Trophoblast cell (in vitro differentiated cells and primary cell): Measurements from ENCODE around the gene LDLRAD4.

Source experiments
- DNase-seq, 2 donors: peaks; one replicate each; pipeline ENCODE4 v3.0.0-alpha.2; 2016
- H2AFZ ChIP-seq: 2 replicates; pipeline ENCODE4 v1.6.1; 2013; ENCODE audit warnings: low read length, moderate library complexity, mild to moderate bottlenecking; ENCODE audit not compliant: insufficient read depth, poor library complexity
- H2AK5ac ChIP-seq: 2 replicates; pipeline ENCODE4 v1.6.1; 2013; ENCODE audit warnings: mild to moderate bottlenecking, low read length
- H2BK120ac ChIP-seq: 2 replicates; pipeline ENCODE4 v1.6.1; 2013; ENCODE audit warnings: low read length, mild to moderate bottlenecking, moderate library complexity; ENCODE audit not compliant: insufficient read depth, poor library complexity
- H2BK12ac ChIP-seq: 2 replicates; pipeline ENCODE4 v1.6.1; 2013; ENCODE audit warnings: mild to moderate bottlenecking, low read length, moderate library complexity
- H2BK5ac ChIP-seq: 2 replicates; pipeline ENCODE4 v1.6.1; 2013; ENCODE audit warnings: low read length, low read depth, moderate library complexity, mild to moderate bottlenecking; ENCODE audit not compliant: poor library complexity
- H3K14ac ChIP-seq: 2 replicates; pipeline ENCODE4 v1.6.1; 2013; ENCODE audit warnings: mild to moderate bottlenecking, low read length
- H3K18ac ChIP-seq: 2 replicates; pipeline ENCODE4 v1.6.1; 2013; ENCODE audit warnings: mild to moderate bottlenecking, low read length
- H3K23ac ChIP-seq: 2 replicates; pipeline ENCODE4 v1.6.1; 2013; ENCODE audit warnings: low read length
- H3K27ac ChIP-seq: 2 replicates; pipeline ENCODE4 v1.5.1; 2013; ENCODE audit warnings: low read depth, mild to moderate bottlenecking, inconsistent platforms, low read length, moderate library complexity
- H3K27me3 ChIP-seq: 2 replicates; pipeline ENCODE4 v1.6.1; 2013; ENCODE audit warnings: inconsistent platforms, mild to moderate bottlenecking, low read length, moderate library complexity; ENCODE audit not compliant: insufficient read depth
- H3K36me3 ChIP-seq, 2 experiments: 1 replicate in 1 of 2; 2 replicates in 1 of 2; pipeline ENCODE4 v1.6.1; 2013; ENCODE audit warnings: low read length in 2 of 2, mild to moderate bottlenecking in 2 of 2, moderate library complexity in 1 of 2; ENCODE audit not compliant: insufficient read depth in 2 of 2, control insufficient read depth in 1 of 2
- H3K4ac ChIP-seq: 2 replicates; pipeline ENCODE4 v1.6.1; 2013; ENCODE audit warnings: low read depth, mild to moderate bottlenecking, low read length, moderate library complexity
- H3K4me1 ChIP-seq, 2 experiments: 1 replicate in 1 of 2; 2 replicates in 1 of 2; pipeline ENCODE4 v1.6.1; 2013; ENCODE audit warnings: low read length in 2 of 2, mild to moderate bottlenecking in 2 of 2, moderate library complexity in 1 of 2; ENCODE audit not compliant: insufficient read depth in 2 of 2, control insufficient read depth in 1 of 2
- H3K4me2 ChIP-seq: 2 replicates; pipeline ENCODE4 v1.6.1; 2013; ENCODE audit warnings: inconsistent platforms, mild to moderate bottlenecking, low read length, moderate library complexity
- H3K4me3 ChIP-seq: 2 replicates; pipeline ENCODE4 v1.5.1; 2013; ENCODE audit warnings: mild to moderate bottlenecking, low read depth, low read length, inconsistent platforms
- H3K79me1 ChIP-seq: one replicate; pipeline ENCODE4 v1.6.1; 2013; ENCODE audit warnings: low read length
- H3K79me2 ChIP-seq: 2 replicates; pipeline ENCODE4 v1.6.1; 2013; ENCODE audit warnings: low read length, mild to moderate bottlenecking; ENCODE audit not compliant: control insufficient read depth, insufficient read depth, poor library complexity
- H3K9ac ChIP-seq: 2 replicates; pipeline ENCODE4 v1.6.1; 2013; ENCODE audit warnings: mild to moderate bottlenecking, low read length
- H3K9me3 ChIP-seq: 2 replicates; pipeline ENCODE4 v1.6.1; 2013; ENCODE audit warnings: low read depth, mild to moderate bottlenecking, control low read depth, inconsistent platforms, low read length; ENCODE audit not compliant: insufficient read depth
- H4K12ac ChIP-seq: 2 replicates; pipeline ENCODE4 v1.6.1; 2013; ENCODE audit warnings: low read depth, mild to moderate bottlenecking, low read length, moderate library complexity
- H4K8ac ChIP-seq: 2 replicates; pipeline ENCODE4 v1.6.1; 2013; ENCODE audit warnings: low read depth, mild to moderate bottlenecking, low read length, moderate library complexity
- H4K91ac ChIP-seq: one replicate; pipeline ENCODE4 v1.6.1; 2013; ENCODE audit warnings: low read depth, mild to moderate bottlenecking, low read length, moderate library complexity
- WGBS: extraction: QIAGEN DNeasy Blood & Tissue Kit; methylation state at CpG from one replicate; pipeline ENCODE4 v1.1.7; 2013; ENCODE audit warnings: missing lambda C conversion rate; ENCODE audit not compliant: insufficient read length, insufficient coverage; ENCODE audit errors: extremely low coverage; 5-methylcytosine and 5-hydroxymethylcytosine counted together

LDLRAD4 gene

GRCh38 chr18:13564579-13564978, 346.0 kb downstream of the LDLRAD4 start:
- Histone ChIP-seq H2AK5ac (no peak overlapping the region), H3K4me3 (no peak overlapping the region), H3K4me2 (no peak overlapping the region), H2AFZ (no peak overlapping the region), H3K79me2 (no peaks in the 10 kb centered on the region), H3K4ac (no peak overlapping the region), H3K27me3 (no peaks in the 10 kb centered on the region), H3K23ac (no peak overlapping the region), H4K12ac (no peak overlapping the region), H3K9ac (no peak overlapping the region), H3K27ac (no peak overlapping the region), H2BK5ac (no peak overlapping the region), H3K14ac (no peak overlapping the region), H2BK120ac (no peak overlapping the region), H3K79me1 (no peaks in the 10 kb centered on the region), H3K9me3 (peaks cover 2% of the 10 kb centered on the region), H4K8ac (no peak overlapping the region), H3K4me1 (peaks cover 3% of the 10 kb centered on the region in 2 experiments), H3K36me3 (no peaks in the 10 kb centered on the region), H3K18ac (no peak overlapping the region), H2BK12ac (no peak overlapping the region), H4K91ac (no peak overlapping the region)
- no CpG with 5 or more reads among the region's 13 CpGs for WGBS
- DNase-seq, result no peak

DNA sequence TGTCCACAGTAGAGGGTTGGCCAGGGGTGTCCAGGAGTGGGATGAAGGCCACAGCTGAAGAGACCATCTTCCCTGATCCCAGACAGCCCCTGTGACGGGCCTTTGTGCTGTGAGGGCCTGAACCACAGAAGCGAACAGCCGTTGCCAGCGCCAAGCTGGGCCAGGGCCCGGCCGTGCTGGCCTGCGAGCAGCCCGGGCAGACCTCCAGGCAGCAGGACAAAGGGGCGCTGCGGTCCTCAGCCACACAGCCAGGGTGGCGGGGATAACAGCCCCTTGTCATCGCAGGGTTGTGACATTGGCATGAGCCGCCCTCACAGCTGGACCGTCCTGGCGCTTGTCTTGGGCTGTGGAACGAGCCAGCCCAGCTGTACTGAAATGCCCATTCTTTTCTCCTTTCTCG, 346.7 kb downstream of the LDLRAD4 start:
- Histone ChIP-seq H3K18ac (no peak overlapping the region), H3K36me3 (no peaks in the 10 kb centered on the region), H3K4me2 (no peak overlapping the region), H2BK5ac (no peak overlapping the region), H3K9ac (no peak overlapping the region), H2AFZ (no peak overlapping the region), H4K91ac (no peak overlapping the region), H2BK12ac (no peak overlapping the region), H2BK120ac (no peak overlapping the region), H4K8ac (no peak overlapping the region), H3K79me1 (no peaks in the 10 kb centered on the region), H3K4ac (no peak overlapping the region), H4K12ac (no peak overlapping the region), H3K4me3 (no peak overlapping the region), H3K9me3 (peaks cover 2% of the 10 kb centered on the region), H3K27ac (no peak overlapping the region), H3K14ac (no peak overlapping the region), H3K79me2 (no peaks in the 10 kb centered on the region), H3K27me3 (no peaks in the 10 kb centered on the region), H3K23ac (no peak overlapping the region), H2AK5ac (no peak overlapping the region), H3K4me1 (peaks cover 5% of the 10 kb centered on the region in 2 experiments)
- no CpG with 5 or more reads among the region's 17 CpGs for WGBS
- DNase-seq, result no peak

GRCh38 chr18:13566941-13567746, 348.6 kb downstream of the LDLRAD4 start:
- Histone ChIP-seq H3K36me3 (no peaks in the 10 kb centered on the region), H3K4ac (no peak overlapping the region), H3K4me3 (no peak overlapping the region), H4K12ac (no peak overlapping the region), H3K9me3 (peaks cover 2% of the 10 kb centered on the region), H2BK12ac (no peak overlapping the region), H3K79me1 (no peaks in the 10 kb centered on the region), H3K4me2 (no peak overlapping the region), H3K9ac (no peak overlapping the region), H3K14ac (no peak overlapping the region), H4K8ac (no peak overlapping the region), H2AK5ac (no peak overlapping the region), H2BK120ac (no peak overlapping the region), H3K79me2 (no peaks in the 10 kb centered on the region), H3K27me3 (no peaks in the 10 kb centered on the region), H2AFZ (no peak overlapping the region), H3K27ac (peak overlapping the region; percentile 2), H3K23ac (no peak overlapping the region), H3K4me1 (peaks cover 5 to 9% of the 10 kb centered on the region in 2 experiments), H3K18ac (no peak overlapping the region), H2BK5ac (no peak overlapping the region), H4K91ac (no peak overlapping the region)
- WGBS, result no CpG with 5 or more reads among the region's 18 CpGs
- DNase-seq, result peak; percentile 36 to 43

DNA sequence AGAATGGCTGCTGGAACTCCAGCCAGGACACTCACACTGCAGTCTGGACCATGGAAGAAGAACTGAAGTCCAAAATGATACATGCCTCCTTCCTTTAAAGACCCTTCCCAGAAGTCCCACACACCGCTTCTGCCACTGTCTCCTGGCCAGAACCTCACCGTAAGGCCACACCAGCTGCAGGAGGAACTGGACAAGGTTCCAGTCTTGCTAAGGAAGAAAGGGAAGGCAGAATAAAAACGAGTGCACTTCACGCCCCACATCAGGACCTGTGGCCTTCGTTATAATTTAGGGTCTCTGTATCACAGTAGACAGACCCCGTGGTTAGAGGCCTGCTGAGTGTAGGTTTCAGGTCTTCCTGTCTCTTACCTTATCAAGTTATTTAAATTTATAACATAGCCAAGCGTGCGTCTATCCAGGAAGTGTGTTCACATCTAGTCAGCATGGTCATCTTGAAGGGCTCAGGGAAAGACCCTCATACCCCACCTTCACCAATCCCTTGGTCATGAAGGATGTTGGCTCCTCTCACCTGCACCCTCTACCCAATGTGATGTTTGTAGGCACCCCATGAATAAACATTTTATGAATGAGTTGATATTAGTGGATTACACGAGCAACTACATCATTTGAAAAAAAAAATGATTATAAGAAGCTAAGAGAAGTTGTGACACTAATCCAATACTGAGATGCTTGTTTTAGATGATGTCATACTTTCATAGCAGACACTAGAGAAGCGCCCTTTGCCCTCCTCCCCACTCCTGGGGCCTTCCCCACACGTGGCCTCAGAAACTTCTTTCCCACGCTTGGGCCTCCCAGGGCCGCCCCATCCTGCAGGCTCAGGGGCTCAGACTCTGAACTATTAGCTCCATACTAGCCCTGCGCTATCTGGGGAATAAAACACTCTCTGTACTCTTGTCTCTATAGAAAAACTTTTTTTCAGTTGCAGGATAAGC, 350.2 kb downstream of the LDLRAD4 start:
- Histone ChIP-seq H2AK5ac (no peak overlapping the region), H2BK5ac (no peak overlapping the region), H4K91ac (no peak overlapping the region), H2AFZ (no peak overlapping the region), H3K4ac (no peak overlapping the region), H3K36me3 (no peaks in the 10 kb centered on the region), H2BK12ac (no peak overlapping the region), H3K14ac (no peak overlapping the region), H4K8ac (no peak overlapping the region), H3K4me2 (no peak overlapping the region), H3K4me3 (no peak overlapping the region), H3K23ac (no peak overlapping the region), H3K4me1 (peaks cover 5 to 9% of the 10 kb centered on the region in 2 experiments), H3K27ac (no peak overlapping the region), H3K79me2 (no peaks in the 10 kb centered on the region), H3K9me3 (peaks cover 2% of the 10 kb centered on the region), H3K9ac (no peak overlapping the region), H3K79me1 (no peaks in the 10 kb centered on the region), H4K12ac (no peak overlapping the region), H3K18ac (no peak overlapping the region), H2BK120ac (no peak overlapping the region), H3K27me3 (no peaks in the 10 kb centered on the region)
- no CpG with 5 or more reads among the region's 14 CpGs for WGBS
- no peak for DNase-seq
